Calu3 (cell line): ENCODE measurements around the gene BMPR1B. TPM values are rescaled to one million over a fixed set of nuclear protein-coding genes. Genes with fewer than 3 reads are reported as not detected.

Experiments used
- BruUV-seq: library from RNA; stranded (reverse); fragments of 400-500 nt; replicated peaks from 2 replicates; lab custom pipeline; 2021; lab: Mats Ljungman, UMichigan
- CTCF ChIA-PET: fragments of 300-600 bp; sonication (Branson Sonifier 250); formaldehyde crosslinking; loops from one replicate; lab custom pipeline; 2022; ENCODE audit warnings: antibody characterized with exemption; lab: Charles Lee
- DNase-seq: peaks from one replicate; pipeline ENCODE4 v3.0.0; 2022
- H3K27ac Mint-ChIP-seq: one replicate; pipeline ENCODE4 v1.8.0; 2022; ENCODE audit warnings: mixed read lengths; ENCODE audit not compliant: unreplicated experiment
- H3K27me3 Mint-ChIP-seq: one replicate; pipeline ENCODE4 v1.8.0; 2022; ENCODE audit warnings: mixed read lengths; ENCODE audit not compliant: unreplicated experiment
- H3K36me3 Mint-ChIP-seq: one replicate; pipeline ENCODE4 v1.8.0; 2022; ENCODE audit warnings: mild to moderate bottlenecking, moderate library complexity, mixed read lengths; ENCODE audit not compliant: insufficient read depth, unreplicated experiment
- H3K4me1 Mint-ChIP-seq: one replicate; pipeline ENCODE4 v1.8.0; 2022; ENCODE audit warnings: mild to moderate bottlenecking, low read depth, mixed read lengths; ENCODE audit not compliant: unreplicated experiment
- H3K4me3 Mint-ChIP-seq: one replicate; pipeline ENCODE4 v1.8.0; 2022; ENCODE audit warnings: mild to moderate bottlenecking, low read depth, moderate library complexity, mixed read lengths; ENCODE audit not compliant: unreplicated experiment
- H3K9me3 Mint-ChIP-seq: one replicate; pipeline ENCODE4 v1.8.0; 2022; ENCODE audit warnings: low read depth, mixed read lengths; ENCODE audit not compliant: unreplicated experiment
- CTCF ChIP-seq: fragments of 200-600 bp; IDR thresholded peaks from one replicate; pipeline ENCODE4 v1.8.0; 2022; ENCODE audit warnings: antibody characterized with exemption; ENCODE audit not compliant: unreplicated experiment
- intact Hi-C: fragments of 100-400 bp; cut with micrococcal nuclease; formaldehyde crosslinking; loops from one replicate; pipeline ENCODE4 v1.10.0; 2022; ENCODE audit not compliant: unreplicated experiment
- total RNA-seq: library from RNA; stranded (reverse); gene quantifications from 2 replicates; pipeline ENCODE4 v1.2.3, GENCODE V29; 2022

The BMPR1B gene
- total RNA-seq, 1 experiment from 2014 or later: 9.2 TPM

GRCh38 chr4:94927696-94928095 is 169.9 kb downstream of the BMPR1B start:
- intact Hi-C loops: no loop called here
- no peak overlapping the region for H3K4me3 Mint-ChIP-seq
- no peak for DNase-seq
- H3K9me3 Mint-ChIP-seq: no peaks in the 10 kb centered on the region
- H3K27me3 Mint-ChIP-seq: no peaks in the 10 kb centered on the region
- no peak for TF ChIP-seq CTCF
- no peak overlapping the region for H3K27ac Mint-ChIP-seq
- BruUV-seq: no TSS peak
- H3K4me1 Mint-ChIP-seq: peaks cover 12% of the 10 kb centered on the region
- CTCF ChIA-PET: no interaction called here
- no peaks in the 10 kb centered on the region for H3K36me3 Mint-ChIP-seq

GRCh38 chr4:94929696-94930095 is 171.9 kb downstream of the BMPR1B start:
- CTCF ChIA-PET: no interaction called here
- Mint-ChIP-seq H3K27ac (no peak overlapping the region), H3K4me1 (peaks cover 25% of the 10 kb centered on the region), H3K36me3 (no peaks in the 10 kb centered on the region), H3K9me3 (no peaks in the 10 kb centered on the region), H3K27me3 (no peaks in the 10 kb centered on the region), H3K4me3 (no peak overlapping the region)
- BruUV-seq: no TSS peak
- DNase-seq: no peak
- intact Hi-C loops: no loop called here
- no peak for TF ChIP-seq CTCF

GRCh38 chr4:94931626-94932025 is 173.9 kb downstream of the BMPR1B start:
- Mint-ChIP-seq H3K27me3 (no peaks in the 10 kb centered on the region), H3K9me3 (no peaks in the 10 kb centered on the region), H3K36me3 (no peaks in the 10 kb centered on the region), H3K27ac (no peak overlapping the region), H3K4me3 (no peak overlapping the region), H3K4me1 (peaks cover 43% of the 10 kb centered on the region)
- TF ChIP-seq CTCF: no peak
- intact Hi-C loops: no loop called here
- no TSS peak for BruUV-seq
- CTCF ChIA-PET: no interaction called here
- DNase-seq: no peak

- no peak overlapping the region for H3K4me3 Mint-ChIP-seq
- intact Hi-C loops: no loop called here
- H3K36me3 Mint-ChIP-seq: no peaks in the 10 kb centered on the region
- DNase-seq: no peak
- H3K27ac Mint-ChIP-seq: no peak overlapping the region
- no peak for TF ChIP-seq CTCF
- CTCF ChIA-PET: no interaction called here
- H3K4me1 Mint-ChIP-seq: peaks cover 45% of the 10 kb centered on the region
- BruUV-seq: no TSS peak
- H3K27me3 Mint-ChIP-seq: no peaks in the 10 kb centered on the region
- H3K9me3 Mint-ChIP-seq: no peaks in the 10 kb centered on the region
These were observed 174.6 kb downstream of the BMPR1B start for GRCh38 chr4:94932366-94932765.

DNA sequence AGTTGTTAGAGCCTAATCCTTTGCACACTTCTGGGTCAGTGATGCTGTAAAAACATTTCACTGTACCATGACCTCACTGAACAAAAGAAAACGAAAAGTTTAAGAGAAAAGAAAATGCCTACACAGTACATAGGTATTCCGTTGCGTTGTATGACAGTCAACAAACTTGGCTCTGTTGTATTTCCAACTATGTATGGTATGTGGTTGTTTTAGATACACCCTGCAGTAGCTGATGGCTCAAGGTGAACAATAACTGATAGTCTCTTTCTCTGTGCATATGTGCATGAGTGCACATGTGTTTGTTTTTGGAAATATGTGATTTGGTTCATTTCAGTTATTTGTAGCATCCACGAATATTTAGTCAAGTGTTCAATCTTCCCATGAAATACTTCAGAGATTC is 176.0 kb downstream of the BMPR1B start:
- Mint-ChIP-seq H3K27ac (no peak overlapping the region), H3K4me3 (no peak overlapping the region), H3K27me3 (no peaks in the 10 kb centered on the region), H3K4me1 (peaks cover 40% of the 10 kb centered on the region), H3K9me3 (no peaks in the 10 kb centered on the region), H3K36me3 (no peaks in the 10 kb centered on the region)
- no peak for TF ChIP-seq CTCF
- CTCF ChIA-PET: no interaction called here
- DNase-seq: no peak
- intact Hi-C loops: no loop called here
- BruUV-seq: no TSS peak
